ENCODE measurements around the gene PPP6R3.

- TF ChIP-seq CTCF (IDR thresholded peaks at IDR 0.05): no peak
- no peak for TF ChIP-seq POLR2A (IDR thresholded peaks at IDR 0.05)
These were observed 90.7 kb downstream of the PPP6R3 start for GRCh38 chr11:68551223-68551622.
